ENCODE results near the gene USP22. TPM values are rescaled to one million over a fixed set of nuclear protein-coding genes. Genes with fewer than 3 reads are reported as not detected.

The USP22 gene
- total RNA-seq, 1 experiment from 2014 or later, result 150 TPM

DNA sequence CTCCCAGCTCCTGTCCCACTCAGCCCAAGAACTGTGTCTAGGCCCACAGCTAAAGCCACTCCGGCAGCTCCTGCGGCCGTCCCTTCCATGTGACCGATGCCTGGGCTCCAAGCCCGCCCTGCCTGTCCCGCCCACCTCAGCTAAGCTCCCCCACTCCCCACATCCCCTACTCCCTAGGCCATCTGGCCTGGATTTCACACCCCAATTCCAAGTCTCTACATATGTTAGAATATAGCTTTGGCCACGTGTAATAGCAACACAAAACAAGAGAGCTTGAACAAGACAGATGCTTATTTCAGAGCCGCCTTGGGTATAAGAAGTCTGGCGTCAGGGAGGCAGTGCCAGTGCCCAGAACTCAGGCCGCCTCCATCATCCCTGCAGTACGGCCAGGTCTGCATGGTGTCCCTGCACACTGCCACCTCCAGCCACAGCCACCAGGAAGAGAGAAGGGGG, 30.0 kb upstream of the USP22 start:
- CTCF ChIA-PET, result no interaction called here

DNA sequence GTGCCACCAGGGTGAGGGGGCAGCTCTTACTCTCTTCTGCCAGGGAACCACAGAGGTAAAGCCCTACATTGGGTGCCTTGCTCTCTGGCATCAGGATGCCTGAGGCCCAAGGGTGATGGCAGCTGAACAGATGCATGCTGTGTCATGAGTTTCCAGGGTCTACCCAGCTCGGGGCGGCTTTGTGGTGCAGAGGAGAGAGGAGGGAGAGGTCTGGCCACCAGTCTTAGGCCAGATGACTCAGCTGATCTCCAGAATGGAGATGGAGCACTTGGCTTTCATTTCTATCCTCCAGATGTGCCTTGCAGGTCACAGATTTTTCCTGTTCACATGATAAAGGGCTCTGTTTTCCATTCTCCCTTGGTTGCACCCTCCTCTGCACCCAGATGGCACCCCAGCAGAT, 23.6 kb upstream of the USP22 start:
- CTCF ChIA-PET, result no interaction called here
- no peaks in the 10 kb centered on the region for H3K9me3 Mint-ChIP-seq (ENCODE audit: low read depth, unreplicated experiment)
- H3K27ac Mint-ChIP-seq (ENCODE audit: unreplicated experiment), result no peak overlapping the region
- no TSS peak for BruUV-seq (replicated peaks)
- H3K36me3 Mint-ChIP-seq (ENCODE audit: insufficient read depth, unreplicated experiment), result no peaks in the 10 kb centered on the region
- peaks cover 8% of the 10 kb centered on the region for H3K4me1 Mint-ChIP-seq (ENCODE audit: low read depth, unreplicated experiment)
- no peaks in the 10 kb centered on the region for H3K27me3 Mint-ChIP-seq (ENCODE audit: unreplicated experiment)
- TF ChIP-seq, protein P1, sequence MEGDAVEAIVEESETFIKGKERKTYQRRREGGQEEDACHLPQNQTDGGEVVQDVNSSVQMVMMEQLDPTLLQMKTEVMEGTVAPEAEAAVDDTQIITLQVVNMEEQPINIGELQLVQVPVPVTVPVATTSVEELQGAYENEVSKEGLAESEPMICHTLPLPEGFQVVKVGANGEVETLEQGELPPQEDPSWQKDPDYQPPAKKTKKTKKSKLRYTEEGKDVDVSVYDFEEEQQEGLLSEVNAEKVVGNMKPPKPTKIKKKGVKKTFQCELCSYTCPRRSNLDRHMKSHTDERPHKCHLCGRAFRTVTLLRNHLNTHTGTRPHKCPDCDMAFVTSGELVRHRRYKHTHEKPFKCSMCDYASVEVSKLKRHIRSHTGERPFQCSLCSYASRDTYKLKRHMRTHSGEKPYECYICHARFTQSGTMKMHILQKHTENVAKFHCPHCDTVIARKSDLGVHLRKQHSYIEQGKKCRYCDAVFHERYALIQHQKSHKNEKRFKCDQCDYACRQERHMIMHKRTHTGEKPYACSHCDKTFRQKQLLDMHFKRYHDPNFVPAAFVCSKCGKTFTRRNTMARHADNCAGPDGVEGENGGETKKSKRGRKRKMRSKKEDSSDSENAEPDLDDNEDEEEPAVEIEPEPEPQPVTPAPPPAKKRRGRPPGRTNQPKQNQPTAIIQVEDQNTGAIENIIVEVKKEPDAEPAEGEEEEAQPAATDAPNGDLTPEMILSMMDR (IDR thresholded peaks at IDR 0.05; ENCODE audit: unreplicated experiment), result no peak
- no peak for DNase-seq
- intact Hi-C loops (cut with micrococcal nuclease; ENCODE audit: unreplicated experiment), result no loop called here
- H3K4me3 Mint-ChIP-seq (ENCODE audit: low read depth, unreplicated experiment), result no peak overlapping the region

More for the DNA sequence above, 30.0 kb upstream of the USP22 start:
- DNase-seq, result no peak
- intact Hi-C loops (cut with micrococcal nuclease; ENCODE audit: unreplicated experiment), result no loop called here
- H3K36me3 Mint-ChIP-seq (ENCODE audit: insufficient read depth, unreplicated experiment), result no peaks in the 10 kb centered on the region
- no peak overlapping the region for H3K4me3 Mint-ChIP-seq (ENCODE audit: low read depth, unreplicated experiment)
- no peaks in the 10 kb centered on the region for H3K4me1 Mint-ChIP-seq (ENCODE audit: low read depth, unreplicated experiment)
- H3K27ac Mint-ChIP-seq (ENCODE audit: unreplicated experiment), result no peak overlapping the region
- TF ChIP-seq, protein P1 (IDR thresholded peaks at IDR 0.05; ENCODE audit: unreplicated experiment), result no peak
- no peaks in the 10 kb centered on the region for H3K9me3 Mint-ChIP-seq (ENCODE audit: low read depth, unreplicated experiment)
- no TSS peak for BruUV-seq (replicated peaks)
- peaks cover 44% of the 10 kb centered on the region for H3K27me3 Mint-ChIP-seq (ENCODE audit: unreplicated experiment)

DNA sequence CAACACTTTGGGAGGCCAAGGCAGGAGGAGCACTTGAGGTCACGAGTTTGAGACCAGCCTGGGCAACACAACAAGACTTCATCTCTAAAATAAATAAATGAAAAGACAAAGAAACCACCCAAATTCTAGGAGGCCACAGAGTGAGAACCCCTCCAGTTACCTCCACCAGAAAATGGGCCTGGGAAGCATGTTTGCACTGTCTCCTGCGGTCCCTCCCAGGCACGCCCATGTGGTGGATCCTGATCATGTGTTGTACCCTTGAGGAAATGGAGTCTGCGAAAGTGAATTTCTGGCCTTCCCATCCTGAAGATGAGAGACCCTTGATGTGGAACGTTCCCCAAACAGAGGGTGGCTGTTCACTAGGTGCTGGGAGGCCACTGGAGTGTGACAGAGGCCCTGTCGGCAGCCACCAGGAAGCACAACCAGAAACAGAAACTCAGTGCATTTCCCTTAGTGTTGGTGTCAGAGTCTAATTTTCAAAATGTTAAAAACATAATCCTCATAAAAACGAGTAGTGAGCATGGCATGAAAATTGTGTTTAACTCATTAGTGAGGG, 19.2 kb upstream of the USP22 start:
- Mint-ChIP-seq H3K27ac (ENCODE audit: unreplicated experiment) (no peak overlapping the region), H3K4me3 (ENCODE audit: low read depth, unreplicated experiment) (no peak overlapping the region), H3K27me3 (ENCODE audit: unreplicated experiment) (no peaks in the 10 kb centered on the region), H3K4me1 (ENCODE audit: low read depth, unreplicated experiment) (peaks cover 8% of the 10 kb centered on the region), H3K36me3 (ENCODE audit: insufficient read depth, unreplicated experiment) (no peaks in the 10 kb centered on the region), H3K9me3 (ENCODE audit: low read depth, unreplicated experiment) (no peaks in the 10 kb centered on the region)
- intact Hi-C loops (cut with micrococcal nuclease; ENCODE audit: unreplicated experiment), result no loop called here
- CTCF ChIA-PET, result no interaction called here
- no TSS peak for BruUV-seq (replicated peaks)
- TF ChIP-seq, protein P1 (IDR thresholded peaks at IDR 0.05; ENCODE audit: unreplicated experiment), result no peak
- no peak for DNase-seq

DNA sequence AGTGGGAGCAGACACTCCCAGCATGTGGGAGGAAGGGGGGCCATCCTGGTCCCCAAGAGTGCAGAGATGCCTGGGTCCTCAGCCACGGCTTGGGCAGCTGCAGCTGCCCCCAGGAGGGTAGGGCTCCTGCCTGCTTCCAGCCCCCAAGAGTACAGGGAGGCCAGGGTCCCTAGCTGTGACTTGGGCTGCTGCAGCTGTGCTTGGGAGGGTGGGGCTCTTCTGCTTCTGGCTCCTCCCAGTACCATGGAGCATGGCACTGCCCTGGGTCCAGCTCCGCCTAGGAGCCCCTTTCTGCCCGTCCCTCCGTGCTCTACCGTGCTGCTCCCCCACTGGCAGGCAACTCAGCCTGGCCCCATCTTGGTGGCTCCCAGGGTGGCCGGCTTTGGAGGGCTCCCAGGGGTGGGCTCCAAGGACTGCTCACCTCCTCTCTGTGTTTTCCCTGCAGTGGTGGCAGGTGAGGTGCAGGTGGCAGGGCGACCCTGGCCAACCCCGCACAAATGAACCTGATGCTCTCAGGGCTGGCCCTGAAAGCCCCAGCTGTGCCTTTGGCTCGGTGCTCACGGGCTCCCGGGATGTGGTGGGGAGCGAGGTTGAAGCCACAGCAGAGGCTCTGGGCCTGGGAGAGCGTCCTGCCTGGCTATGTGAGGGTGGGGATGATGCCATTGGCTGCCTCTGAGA, 18.5 kb upstream of the USP22 start:
- no peak overlapping the region for H3K4me3 Mint-ChIP-seq (ENCODE audit: low read depth, unreplicated experiment)
- H3K27me3 Mint-ChIP-seq (ENCODE audit: unreplicated experiment), result no peaks in the 10 kb centered on the region
- no peaks in the 10 kb centered on the region for H3K36me3 Mint-ChIP-seq (ENCODE audit: insufficient read depth, unreplicated experiment)
- CTCF ChIA-PET, result interaction anchor here (1.3 kb wide), 1 partner anchor 9 kb away, joined by 4 read pairs; no protein-coding TSS in a partner anchor
- no peak for DNase-seq
- no TSS peak for BruUV-seq (replicated peaks)
- intact Hi-C loops (cut with micrococcal nuclease; ENCODE audit: unreplicated experiment), result no loop called here
- H3K27ac Mint-ChIP-seq (ENCODE audit: unreplicated experiment), result no peak overlapping the region
- peaks cover 8% of the 10 kb centered on the region for H3K4me1 Mint-ChIP-seq (ENCODE audit: low read depth, unreplicated experiment)
- H3K9me3 Mint-ChIP-seq (ENCODE audit: low read depth, unreplicated experiment), result no peaks in the 10 kb centered on the region
- TF ChIP-seq, protein P1 (IDR thresholded peaks at IDR 0.05; ENCODE audit: unreplicated experiment), result no peak

Data from Calu3 (cell line).